Hepatocyte (in vitro differentiated cells): ENCODE results near the gene PLXNB2.

Experiments used
- CTCF ChIP-seq: fragments of 200-600 bp; sonication (generic); IDR thresholded peaks from 2 replicates; pipeline ENCODE4 v1.5.1; 2016; ENCODE audit warnings: antibody characterized with exemption, mild to moderate bottlenecking; ENCODE audit not compliant: poor library complexity
- EZH2 ChIP-seq: fragments of 200-600 bp; sonication (generic); IDR thresholded peaks from 2 replicates; pipeline ENCODE4 v1.6.1; 2016; ENCODE audit warnings: antibody characterized with exemption, mild to moderate bottlenecking, borderline replicate concordance
- EZH2phosphoT487 ChIP-seq: fragments of 200-600 bp; sonication (generic); IDR thresholded peaks from one replicate; pipeline ENCODE4 v1.6.1; 2018; ENCODE audit warnings: antibody characterized with exemption, mild to moderate bottlenecking, low read depth, moderate library complexity; ENCODE audit not compliant: unreplicated experiment, severe bottlenecking

- no peak for TF ChIP-seq CTCF
- TF ChIP-seq EZH2 = no peak
- no peak for TF ChIP-seq EZH2phosphoT487
Measured at GRCh38 chr22:50257451-50258360, 49.7 kb downstream of the PLXNB2 start.
